H9 (cell line): Measurements from ENCODE around the gene CAB39L. TPM values are rescaled to one million over a fixed set of nuclear protein-coding genes. Genes with fewer than 3 reads are reported as not detected.

Experiments used
- DNase-seq: peaks from one replicate; pipeline ENCODE4 v3.0.0-alpha.2; 2017
- H2AFZ ChIP-seq: one replicate; pipeline ENCODE4 v1.6.1; 2013; ENCODE audit warnings: mild to moderate bottlenecking, low read length, control low read depth, moderate library complexity
- H2AK5ac ChIP-seq: 2 replicates; pipeline ENCODE4 v1.6.1; 2013; ENCODE audit warnings: low read length, control low read depth, mixed read lengths; ENCODE audit not compliant: insufficient read length
- H2BK120ac ChIP-seq: one replicate; pipeline ENCODE4 v1.6.1; 2013; ENCODE audit warnings: low read depth, mild to moderate bottlenecking, low read length, control low read depth, inconsistent platforms; ENCODE audit not compliant: poor library complexity, severe bottlenecking
- H2BK12ac ChIP-seq: 2 replicates; pipeline ENCODE4 v1.6.1; 2013; ENCODE audit warnings: low read length, control low read depth, mixed read lengths, low read depth; ENCODE audit not compliant: insufficient read length
- H2BK15ac ChIP-seq: 2 replicates; pipeline ENCODE4 v1.6.1; 2013; ENCODE audit warnings: low read depth, low read length, control low read depth
- H2BK20ac ChIP-seq: one replicate; pipeline ENCODE4 v1.6.1; 2013; ENCODE audit warnings: low read depth, mild to moderate bottlenecking, low read length, control low read depth, inconsistent platforms; ENCODE audit not compliant: poor library complexity, severe bottlenecking
- H2BK5ac ChIP-seq: 2 replicates; pipeline ENCODE4 v1.6.1; 2013; ENCODE audit warnings: low read length, control low read depth, mixed read lengths; ENCODE audit not compliant: insufficient read length
- H3K14ac ChIP-seq: 2 replicates; pipeline ENCODE4 v1.6.1; 2013; ENCODE audit warnings: low read length, control low read depth; ENCODE audit not compliant: insufficient read depth
- H3K18ac ChIP-seq: 2 replicates; pipeline ENCODE4 v1.6.1; 2013; ENCODE audit warnings: low read depth, mild to moderate bottlenecking, mixed read lengths, low read length, control low read depth; ENCODE audit not compliant: insufficient read length
- H3K23ac ChIP-seq: 2 replicates; pipeline ENCODE4 v1.6.1; 2013; ENCODE audit warnings: low read length, control low read depth, mixed read lengths, low read depth; ENCODE audit not compliant: insufficient read length
- H3K23me2 ChIP-seq: 2 replicates; pipeline ENCODE4 v1.6.1; 2013; ENCODE audit warnings: low read depth, mild to moderate bottlenecking, mixed read lengths, low read length, control low read depth; ENCODE audit not compliant: insufficient read length, poor library complexity, severe bottlenecking
- H3K27ac ChIP-seq: 2 replicates; pipeline ENCODE4 v1.5.1; 2013; ENCODE audit warnings: low read length, control low read depth, mixed read lengths, low read depth; ENCODE audit not compliant: insufficient read length
- H3K27me3 ChIP-seq: 2 replicates; pipeline ENCODE4 v1.6.1; 2013; ENCODE audit warnings: low read length, control low read depth, inconsistent platforms; ENCODE audit not compliant: insufficient read depth
- H3K4ac ChIP-seq: 2 replicates; pipeline ENCODE4 v1.6.1; 2013; ENCODE audit warnings: low read depth, mild to moderate bottlenecking, control low read depth, inconsistent platforms, low read length, moderate library complexity
- H3K4me1 ChIP-seq: 2 replicates; pipeline ENCODE4 v1.6.1; 2013; ENCODE audit warnings: low read length, control low read depth, inconsistent platforms; ENCODE audit not compliant: insufficient read depth
- H3K4me2 ChIP-seq: 2 replicates; pipeline ENCODE4 v1.6.1; 2013; ENCODE audit warnings: low read length, control low read depth, mixed read lengths; ENCODE audit not compliant: insufficient read length, insufficient read depth
- H3K56ac ChIP-seq: 2 replicates; pipeline ENCODE4 v1.6.1; 2013; ENCODE audit warnings: low read depth, mild to moderate bottlenecking, mixed read lengths, low read length, control low read depth; ENCODE audit not compliant: insufficient read length
- H3K79me1 ChIP-seq: 2 replicates; pipeline ENCODE4 v1.6.1; 2013; ENCODE audit warnings: low read depth, mild to moderate bottlenecking, moderate library complexity, low read length, control low read depth, inconsistent platforms; ENCODE audit not compliant: insufficient read depth, poor library complexity, severe bottlenecking
- H3K79me2 ChIP-seq: 2 replicates; pipeline ENCODE4 v1.6.1; 2013; ENCODE audit warnings: low read length, control low read depth, inconsistent platforms; ENCODE audit not compliant: insufficient read depth
- H3K9ac ChIP-seq: 2 replicates; pipeline ENCODE4 v1.6.1; 2013; ENCODE audit warnings: low read length, control low read depth, mixed read lengths; ENCODE audit not compliant: insufficient read length; ENCODE audit errors: extremely low read depth
- H3K9me3 ChIP-seq: one replicate; pipeline ENCODE4 v1.6.1; 2013; ENCODE audit warnings: low read depth, low read length, inconsistent platforms; ENCODE audit not compliant: control insufficient read depth
- H3T11ph ChIP-seq: one replicate; pipeline ENCODE4 v1.6.1; 2013; ENCODE audit warnings: mild to moderate bottlenecking, low read length, control low read depth, inconsistent platforms
- H4K20me1 ChIP-seq: one replicate; pipeline ENCODE4 v1.6.1; 2013; ENCODE audit not compliant: control insufficient read depth, insufficient read length, insufficient read depth
- H4K5ac ChIP-seq: 2 replicates; pipeline ENCODE4 v1.6.1; 2013; ENCODE audit warnings: low read depth, mild to moderate bottlenecking, mixed read lengths, low read length, control low read depth; ENCODE audit not compliant: insufficient read length
- H4K8ac ChIP-seq: replicated peaks from 2 replicates; pipeline ENCODE4 v1.6.1; 2013; ENCODE audit warnings: low read length, control low read depth, mixed read lengths, low read depth; ENCODE audit not compliant: insufficient read length
- H4K91ac ChIP-seq: 2 replicates; pipeline ENCODE4 v1.6.1; 2013; ENCODE audit warnings: low read depth, mild to moderate bottlenecking, moderate library complexity, mixed read lengths, low read length, control low read depth; ENCODE audit not compliant: insufficient read length
- H3K27ac Mint-ChIP-seq, 3 experiments: 2 replicates in 2 of 3; 3 replicates in 1 of 3; pipeline ENCODE4 v1.8.0; 2020 to 2021; ENCODE audit warnings: mixed read lengths in 3 of 3, mild to moderate bottlenecking in 1 of 3, moderate library complexity in 1 of 3
- H3K27me3 Mint-ChIP-seq: 2 replicates; pipeline ENCODE4 v1.8.0; 2021; ENCODE audit warnings: low read depth, mild to moderate bottlenecking, moderate library complexity, mixed read lengths
- H3K36me3 Mint-ChIP-seq, 3 experiments: 2 replicates in 2 of 3; 3 replicates in 1 of 3; pipeline ENCODE4 v1.8.0; 2020 to 2021; ENCODE audit warnings: low read depth in 3 of 3, mixed read lengths in 3 of 3; ENCODE audit not compliant: insufficient read depth in 1 of 3
- H3K4me1 Mint-ChIP-seq, 2 experiments: 2 replicates each; pipeline ENCODE4 v1.8.0; 2020; ENCODE audit warnings: mixed read lengths in 2 of 2
- H3K4me3 Mint-ChIP-seq, 2 experiments: 2 replicates in 1 of 2; 3 replicates in 1 of 2; pipeline ENCODE4 v1.8.0; 2020 to 2021; ENCODE audit warnings: mild to moderate bottlenecking in 2 of 2, mixed read lengths in 2 of 2, moderate library complexity in 1 of 2
- H3K9me3 Mint-ChIP-seq, 2 experiments: 2 replicates in 1 of 2; 3 replicates in 1 of 2; pipeline ENCODE4 v1.8.0; 2020; ENCODE audit warnings: mild to moderate bottlenecking in 2 of 2, mixed read lengths in 2 of 2, moderate library complexity in 1 of 2
- WGBS: extraction: QIAGEN DNeasy Blood & Tissue Kit; methylation state at CpG from one replicate; pipeline ENCODE4 v1.1.7; 2013; ENCODE audit warnings: missing lambda C conversion rate, low lambda C conversion rate, mixed read lengths; ENCODE audit not compliant: insufficient read length; ENCODE audit errors: extremely low coverage; 5-methylcytosine and 5-hydroxymethylcytosine counted together
- total RNA-seq: library from RNA; stranded (reverse); gene quantifications from 2 replicates; pipeline ENCODE4 v1.2.1, GENCODE V29; 2021
- TF ChIP-seq, protein P1 (sequence below): fragments of 200-600 bp; sonication (generic); conservative IDR thresholded peaks from 3 replicates; pipeline ENCODE4 v1.8.0; 2021; ENCODE audit warnings: antibody characterized with exemption, mild to moderate bottlenecking

Gene CAB39L
- total RNA-seq, 1 experiment from 2014 or later: 6.0 TPM

DNA sequence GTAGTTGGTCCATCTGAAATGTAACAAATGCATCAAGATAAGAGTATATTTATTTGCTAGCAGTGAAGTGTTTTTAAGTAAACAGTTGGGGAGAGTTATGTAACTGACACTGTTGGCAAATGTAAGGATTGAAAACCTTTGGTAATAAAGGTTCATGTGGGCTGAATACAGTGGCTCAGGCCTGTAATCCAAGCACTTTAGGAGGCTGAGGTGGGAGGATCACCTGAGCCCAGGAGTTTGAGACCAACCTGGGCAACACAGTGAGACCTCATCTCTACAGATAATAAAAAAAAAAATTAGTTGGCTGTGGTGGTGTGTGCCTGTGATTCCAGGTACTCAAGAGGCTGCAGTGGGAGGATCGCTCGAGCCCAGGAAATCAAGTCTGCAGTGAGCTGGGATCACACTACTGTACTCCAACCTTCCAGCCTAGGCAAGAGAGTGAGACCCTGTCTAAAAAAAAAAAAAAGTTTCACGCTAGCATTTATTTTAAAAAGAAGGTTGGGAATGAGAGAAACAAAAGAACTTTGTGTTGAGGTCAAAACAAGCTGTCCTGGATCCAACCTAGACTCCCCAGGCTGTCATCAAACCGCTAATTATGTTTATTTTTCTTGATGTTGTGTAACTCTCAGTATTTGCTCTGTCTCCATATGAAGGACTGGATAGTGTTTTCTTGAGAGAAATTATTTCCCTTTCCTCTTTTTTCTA lies 20.9 kb upstream of the CAB39L start:
- no peak overlapping the region for H2AK5ac ChIP-seq
- H3K4me3 Mint-ChIP-seq: no peak overlapping the region
- peaks cover 39 to 49% (median 47%) of the 10 kb centered on the region in 3 experiments for H3K36me3 Mint-ChIP-seq
- DNase-seq: no peak
- peaks cover 19% of the 10 kb centered on the region for H3K9me3 ChIP-seq
- no CpG with 5 or more reads among the region's 4 CpGs for WGBS
- no peak overlapping the region for H4K5ac ChIP-seq
- H3K27ac ChIP-seq: no peak overlapping the region
- no peak overlapping the region for H4K91ac ChIP-seq
- no peak overlapping the region for H2BK15ac ChIP-seq
- no peak overlapping the region for H2BK20ac ChIP-seq
- no peak overlapping the region for H2AFZ ChIP-seq
- no peaks in the 10 kb centered on the region for H3K27me3 ChIP-seq
- H3K18ac ChIP-seq: no peak overlapping the region
- no peak overlapping the region for H3K14ac ChIP-seq
- no peaks in the 10 kb centered on the region for H3K79me2 ChIP-seq
- no peak overlapping the region for H3K23ac ChIP-seq
- no peaks in the 10 kb centered on the region for H3K27me3 Mint-ChIP-seq
- H4K20me1 ChIP-seq: no peaks in the 10 kb centered on the region
- peaks cover 29 to 30% of the 10 kb centered on the region in 2 experiments for H3K9me3 Mint-ChIP-seq
- H2BK5ac ChIP-seq: no peak overlapping the region
- no peaks in the 10 kb centered on the region for H3K23me2 ChIP-seq
- no peak overlapping the region for H3K4me2 ChIP-seq
- no peak overlapping the region for H2BK120ac ChIP-seq
- H4K8ac ChIP-seq: no peak overlapping the region
- no peak overlapping the region for H2BK12ac ChIP-seq
- H3K9ac ChIP-seq: no peak overlapping the region
- H3K56ac ChIP-seq: no peak overlapping the region
- TF ChIP-seq, protein P1, sequence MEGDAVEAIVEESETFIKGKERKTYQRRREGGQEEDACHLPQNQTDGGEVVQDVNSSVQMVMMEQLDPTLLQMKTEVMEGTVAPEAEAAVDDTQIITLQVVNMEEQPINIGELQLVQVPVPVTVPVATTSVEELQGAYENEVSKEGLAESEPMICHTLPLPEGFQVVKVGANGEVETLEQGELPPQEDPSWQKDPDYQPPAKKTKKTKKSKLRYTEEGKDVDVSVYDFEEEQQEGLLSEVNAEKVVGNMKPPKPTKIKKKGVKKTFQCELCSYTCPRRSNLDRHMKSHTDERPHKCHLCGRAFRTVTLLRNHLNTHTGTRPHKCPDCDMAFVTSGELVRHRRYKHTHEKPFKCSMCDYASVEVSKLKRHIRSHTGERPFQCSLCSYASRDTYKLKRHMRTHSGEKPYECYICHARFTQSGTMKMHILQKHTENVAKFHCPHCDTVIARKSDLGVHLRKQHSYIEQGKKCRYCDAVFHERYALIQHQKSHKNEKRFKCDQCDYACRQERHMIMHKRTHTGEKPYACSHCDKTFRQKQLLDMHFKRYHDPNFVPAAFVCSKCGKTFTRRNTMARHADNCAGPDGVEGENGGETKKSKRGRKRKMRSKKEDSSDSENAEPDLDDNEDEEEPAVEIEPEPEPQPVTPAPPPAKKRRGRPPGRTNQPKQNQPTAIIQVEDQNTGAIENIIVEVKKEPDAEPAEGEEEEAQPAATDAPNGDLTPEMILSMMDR: no peak
- no peaks in the 10 kb centered on the region for H3K4me1 ChIP-seq
- no peak overlapping the region for H3T11ph ChIP-seq
- no peak overlapping the region for H3K4ac ChIP-seq
- H3K27ac Mint-ChIP-seq: no peak overlapping the region
- no peaks in the 10 kb centered on the region for H3K79me1 ChIP-seq
- H3K4me1 Mint-ChIP-seq: no peaks in the 10 kb centered on the region
